ENCODE measurements around the gene BTNL9.
A peak's percentile ranks its signal among the peaks of the same experiment; 100 is the strongest.

BTNL9 gene

DNA sequence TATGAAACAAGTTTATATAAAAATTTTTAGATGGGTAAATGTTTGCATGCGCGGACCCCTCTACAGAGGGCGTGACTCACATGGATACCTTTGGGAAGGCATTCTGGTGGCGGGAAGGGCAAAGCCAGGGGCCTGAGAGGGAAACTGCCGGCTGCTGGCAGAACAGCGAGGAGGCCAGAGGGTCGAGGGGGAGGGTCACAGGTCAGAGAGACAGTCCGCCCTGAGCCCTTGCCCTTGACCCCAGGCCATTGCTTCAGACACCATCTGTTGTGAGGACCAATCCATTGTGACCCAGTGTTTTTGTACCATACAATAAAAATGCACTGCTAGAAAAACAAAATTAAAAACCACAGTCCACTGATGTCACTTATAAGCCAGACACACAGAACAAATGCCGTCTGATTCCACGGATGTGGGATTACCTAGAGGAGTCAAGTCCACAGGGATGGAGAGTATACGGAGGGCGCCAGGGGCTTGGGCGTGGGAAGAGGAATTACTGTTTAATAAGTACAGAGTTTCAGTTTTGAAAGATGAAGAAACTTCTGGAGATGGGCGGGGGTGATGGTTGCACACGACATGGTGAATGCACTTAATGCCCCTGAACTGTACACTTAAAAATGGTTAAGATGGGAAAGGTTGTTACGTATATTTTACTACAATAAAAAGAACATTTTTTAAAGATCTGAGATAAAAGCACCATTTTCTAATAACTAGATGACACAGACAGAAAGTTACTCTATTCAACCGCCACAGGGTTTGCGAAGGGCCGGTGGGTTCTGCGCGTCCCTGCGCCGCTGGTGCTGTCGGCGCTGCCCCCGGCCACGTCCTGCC lies 12.0 kb downstream of the BTNL9 start:
- TF ChIP-seq, protein P1, sequence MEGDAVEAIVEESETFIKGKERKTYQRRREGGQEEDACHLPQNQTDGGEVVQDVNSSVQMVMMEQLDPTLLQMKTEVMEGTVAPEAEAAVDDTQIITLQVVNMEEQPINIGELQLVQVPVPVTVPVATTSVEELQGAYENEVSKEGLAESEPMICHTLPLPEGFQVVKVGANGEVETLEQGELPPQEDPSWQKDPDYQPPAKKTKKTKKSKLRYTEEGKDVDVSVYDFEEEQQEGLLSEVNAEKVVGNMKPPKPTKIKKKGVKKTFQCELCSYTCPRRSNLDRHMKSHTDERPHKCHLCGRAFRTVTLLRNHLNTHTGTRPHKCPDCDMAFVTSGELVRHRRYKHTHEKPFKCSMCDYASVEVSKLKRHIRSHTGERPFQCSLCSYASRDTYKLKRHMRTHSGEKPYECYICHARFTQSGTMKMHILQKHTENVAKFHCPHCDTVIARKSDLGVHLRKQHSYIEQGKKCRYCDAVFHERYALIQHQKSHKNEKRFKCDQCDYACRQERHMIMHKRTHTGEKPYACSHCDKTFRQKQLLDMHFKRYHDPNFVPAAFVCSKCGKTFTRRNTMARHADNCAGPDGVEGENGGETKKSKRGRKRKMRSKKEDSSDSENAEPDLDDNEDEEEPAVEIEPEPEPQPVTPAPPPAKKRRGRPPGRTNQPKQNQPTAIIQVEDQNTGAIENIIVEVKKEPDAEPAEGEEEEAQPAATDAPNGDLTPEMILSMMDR (IDR thresholded peaks at IDR 0.05; ENCODE audit: borderline replicate concordance, insufficient read depth, low read depth, low read length), result no peak
- H3K4me3 ChIP-seq (ENCODE audit: low read depth, low read length), result peak overlapping the region; percentile 58

DNA sequence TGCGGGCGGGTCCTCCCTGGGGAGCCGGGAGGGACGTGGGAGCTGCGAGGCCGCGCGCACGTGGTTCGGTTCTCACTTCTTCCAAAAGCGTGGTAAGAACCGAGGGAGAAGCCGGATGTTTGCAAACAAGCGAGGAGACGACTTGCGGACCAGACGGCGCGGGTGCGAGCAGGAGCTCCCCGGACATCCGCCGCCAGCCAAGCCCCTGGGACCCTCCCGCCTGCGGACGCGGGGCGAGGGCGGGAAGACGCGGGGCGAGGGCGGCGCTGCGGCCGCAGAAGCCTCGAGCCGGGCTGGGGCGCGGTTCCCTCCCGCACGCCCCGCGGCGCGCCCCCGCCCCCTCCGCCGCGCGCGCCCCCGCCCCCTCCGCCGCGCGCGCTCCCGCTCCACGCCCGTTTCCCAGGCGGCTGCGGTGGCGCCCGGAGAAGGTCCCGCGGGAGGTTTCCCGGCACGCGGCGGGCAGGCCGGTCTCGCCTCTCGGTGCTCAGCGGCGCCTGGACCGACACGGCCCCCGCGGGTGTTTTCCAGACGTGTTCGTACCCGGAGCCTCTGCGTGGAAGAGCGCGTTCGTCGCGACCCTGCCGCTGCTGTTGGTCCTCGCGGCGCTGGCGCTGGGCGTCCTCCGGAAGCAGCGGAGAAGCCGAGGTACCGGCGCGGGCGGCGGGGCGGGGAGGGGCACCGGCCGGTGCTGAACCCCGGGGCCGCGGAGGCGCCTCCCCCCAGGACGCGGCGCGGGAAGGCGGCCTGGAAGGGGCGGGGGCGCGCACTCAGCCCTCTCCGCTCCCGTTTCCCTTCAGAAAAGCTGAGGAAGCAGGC lies 12.8 kb downstream of the BTNL9 start:
- TF ChIP-seq, protein P1 (IDR thresholded peaks at IDR 0.05; ENCODE audit: borderline replicate concordance, insufficient read depth, low read depth, low read length), result no peak

DNA sequence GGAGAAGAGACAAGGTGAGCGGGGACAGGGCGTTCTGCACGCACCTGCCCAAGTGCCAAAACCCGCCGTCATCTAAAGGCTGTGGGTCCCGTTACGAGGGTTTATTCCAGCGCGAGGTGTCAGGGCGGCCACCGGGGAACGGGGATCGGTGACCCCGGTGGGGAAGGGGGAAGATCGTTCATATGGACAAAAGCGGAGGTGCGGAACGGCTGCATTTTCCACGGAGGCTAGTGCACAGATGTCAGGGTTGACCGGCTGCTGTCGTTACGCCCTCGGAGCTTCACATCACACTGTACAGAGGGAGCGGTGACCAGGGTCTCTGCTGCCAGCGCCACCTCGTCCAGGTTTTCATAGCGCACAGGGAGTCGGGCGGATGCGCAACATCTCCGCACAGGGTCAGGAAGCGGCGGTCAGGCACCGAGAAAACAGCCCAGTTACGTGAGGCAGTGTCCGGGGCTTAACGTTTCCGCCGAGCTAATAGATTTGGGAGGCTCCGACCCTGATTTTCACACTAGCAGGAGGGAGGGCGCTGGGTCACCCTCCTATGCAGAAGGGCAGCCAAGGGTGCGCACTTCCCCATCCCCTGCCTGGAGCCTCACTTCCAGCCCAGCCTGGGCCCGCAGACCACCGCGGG lies 13.5 kb downstream of the BTNL9 start:
- TF ChIP-seq, protein P1 (IDR thresholded peaks at IDR 0.05; ENCODE audit: borderline replicate concordance, insufficient read depth, low read depth, low read length), result no peak
- peak overlapping the region; percentile 58 for H3K4me3 ChIP-seq (ENCODE audit: low read depth, low read length)

More for the DNA sequence above, 12.8 kb downstream of the BTNL9 start:
- peak overlapping the region; percentile 58 for H3K4me3 ChIP-seq (ENCODE audit: low read depth, low read length)

DNA sequence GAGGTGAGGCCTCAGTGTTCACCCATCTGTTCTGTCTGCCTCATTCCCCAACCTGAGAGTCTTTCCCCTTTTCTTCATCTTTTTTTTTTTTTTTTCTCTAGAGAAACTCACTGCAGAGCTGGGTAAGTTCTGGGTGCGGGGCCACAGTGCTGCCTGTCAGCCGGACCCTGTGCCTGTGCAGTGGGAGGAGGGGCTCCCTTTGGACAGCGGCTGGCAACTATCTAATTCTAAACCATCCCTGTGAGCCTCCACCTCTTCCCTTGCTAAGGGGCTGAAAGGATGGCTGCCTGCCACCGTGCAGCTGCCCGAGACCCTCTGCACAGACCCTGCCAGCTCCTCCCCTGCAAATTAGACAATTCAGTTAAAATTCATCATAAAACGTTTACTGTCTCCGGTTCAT lies 14.1 kb downstream of the BTNL9 start:
- TF ChIP-seq, protein P1 (IDR thresholded peaks at IDR 0.05; ENCODE audit: borderline replicate concordance, insufficient read depth, low read depth, low read length), result no peak
- H3K4me3 ChIP-seq (ENCODE audit: low read depth, low read length), result no peak overlapping the region

DNA sequence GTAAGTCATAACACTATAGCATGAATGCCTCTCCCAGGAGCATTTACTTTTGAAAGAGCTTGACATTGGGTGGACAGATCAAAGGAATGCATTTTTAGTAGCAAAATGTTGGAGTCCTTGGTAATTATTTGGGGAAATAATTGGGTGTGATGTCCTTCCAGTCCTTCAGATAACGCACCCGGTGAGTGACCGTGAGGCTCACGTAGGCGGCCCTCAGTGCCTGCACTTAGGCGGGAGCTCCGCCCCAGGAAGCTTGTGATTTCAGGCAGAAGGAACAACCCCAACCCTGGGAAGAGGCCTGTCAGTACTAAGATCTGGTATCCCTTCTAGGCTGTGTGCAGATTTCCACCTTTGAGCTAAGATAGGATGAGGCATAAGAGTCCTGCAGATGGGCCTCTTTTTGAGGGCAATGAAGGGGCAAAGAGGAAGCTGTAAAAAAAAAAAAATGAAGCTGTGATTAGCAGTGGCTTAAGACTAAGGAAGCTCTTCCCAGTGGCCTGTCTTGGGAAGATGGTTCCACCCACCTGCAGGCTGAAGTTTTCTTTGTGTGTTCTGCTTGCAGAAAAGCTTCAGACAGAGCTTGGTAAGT lies 14.9 kb downstream of the BTNL9 start:
- H3K4me3 ChIP-seq (ENCODE audit: low read depth, low read length), result no peak overlapping the region
- TF ChIP-seq, protein P1 (IDR thresholded peaks at IDR 0.05; ENCODE audit: borderline replicate concordance, insufficient read depth, low read depth, low read length), result no peak

DNA sequence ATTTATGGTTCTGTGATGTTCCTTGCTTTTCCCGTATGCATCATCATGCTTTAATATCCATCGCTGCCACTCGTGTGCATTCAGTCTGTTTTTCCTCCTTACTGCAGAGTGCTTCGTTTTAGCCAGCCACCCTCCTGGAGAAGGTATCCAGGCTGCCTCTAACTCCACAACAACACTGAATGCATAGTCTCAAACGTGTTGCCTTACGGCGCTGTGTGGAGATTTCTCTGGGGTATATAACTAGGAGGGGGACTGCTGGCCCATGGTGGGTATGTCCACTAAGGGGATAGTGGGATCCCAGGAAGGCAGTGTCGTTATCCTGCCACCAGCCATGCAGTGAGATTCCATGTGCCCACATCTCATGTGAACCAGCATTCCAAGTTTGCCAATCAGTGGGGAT lies 16.4 kb downstream of the BTNL9 start:
- H3K4me3 ChIP-seq (ENCODE audit: low read depth, low read length), result no peak overlapping the region
- TF ChIP-seq, protein P1 (IDR thresholded peaks at IDR 0.05; ENCODE audit: borderline replicate concordance, insufficient read depth, low read depth, low read length), result no peak

Measured in GM12875 (cell line).